ENCODE measurements around the gene LYPD6.

Gene LYPD6

DNA sequence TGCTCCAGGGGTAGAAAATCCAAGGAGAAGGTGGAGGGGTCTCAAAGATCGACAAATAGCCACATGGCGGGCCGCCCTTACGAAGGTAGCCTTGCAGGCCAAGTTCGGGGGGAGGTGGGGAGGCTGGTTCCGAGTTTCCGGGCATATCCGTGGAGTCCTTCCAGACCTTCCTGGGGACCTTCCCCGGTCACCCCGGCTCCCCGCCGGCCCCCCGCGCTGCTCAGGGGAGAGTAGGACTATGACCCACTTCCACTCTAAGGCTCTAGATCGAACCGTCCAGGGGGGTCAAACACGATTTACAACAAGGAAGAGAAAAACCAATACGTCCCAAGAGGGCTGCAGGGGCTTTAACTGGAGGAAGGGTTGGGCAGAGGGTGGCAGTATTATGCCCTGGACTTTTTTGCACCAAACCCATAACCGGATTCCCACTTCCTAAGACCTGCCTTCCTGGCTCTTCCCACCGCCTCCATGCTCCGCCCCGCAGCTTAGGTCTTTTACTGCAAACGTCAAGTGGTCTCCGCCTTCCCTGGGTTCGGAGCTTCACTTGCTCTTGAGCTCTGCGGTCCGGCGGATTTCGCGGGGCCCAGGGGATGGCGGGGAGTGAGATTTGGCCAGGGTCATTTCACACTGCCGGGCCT lies 779 bp upstream of the LYPD6 start (continued):
- TF ChIP-seq KLF9 (tag by site-specific recombination; IDR thresholded peaks at IDR 0.05; ENCODE audit: low read depth): no peak
- no peak for TF ChIP-seq ZNF777 (tag by site-specific recombination; IDR thresholded peaks at IDR 0.05; ENCODE audit: borderline replicate concordance)
- TF ChIP-seq ZNF692 (tag by site-specific recombination; IDR thresholded peaks at IDR 0.05): no peak
- TF ChIP-seq ZNF2 (tag by site-specific recombination; IDR thresholded peaks at IDR 0.05): 0 out of 2 replicates have a peak, but pooled peaks have one; percentile 61
- TF ChIP-seq SP2 (tag by site-specific recombination; IDR thresholded peaks at IDR 0.05): peak; percentile 73
- TF ChIP-seq, protein P1, sequence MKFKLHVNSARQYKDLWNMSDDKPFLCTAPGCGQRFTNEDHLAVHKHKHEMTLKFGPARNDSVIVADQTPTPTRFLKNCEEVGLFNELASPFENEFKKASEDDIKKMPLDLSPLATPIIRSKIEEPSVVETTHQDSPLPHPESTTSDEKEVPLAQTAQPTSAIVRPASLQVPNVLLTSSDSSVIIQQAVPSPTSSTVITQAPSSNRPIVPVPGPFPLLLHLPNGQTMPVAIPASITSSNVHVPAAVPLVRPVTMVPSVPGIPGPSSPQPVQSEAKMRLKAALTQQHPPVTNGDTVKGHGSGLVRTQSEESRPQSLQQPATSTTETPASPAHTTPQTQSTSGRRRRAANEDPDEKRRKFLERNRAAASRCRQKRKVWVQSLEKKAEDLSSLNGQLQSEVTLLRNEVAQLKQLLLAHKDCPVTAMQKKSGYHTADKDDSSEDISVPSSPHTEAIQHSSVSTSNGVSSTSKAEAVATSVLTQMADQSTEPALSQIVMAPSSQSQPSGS (tag by site-specific recombination; IDR thresholded peaks at IDR 0.05; ENCODE audit: low read depth): no peak
- TF ChIP-seq GLI4 (tag by site-specific recombination; IDR thresholded peaks at IDR 0.05): no peak
- no peak for TF ChIP-seq ZNF473 (tag by site-specific recombination; IDR thresholded peaks at IDR 0.05)
- peak; percentile 28; the same call in 1 of the 2 replicates for TF ChIP-seq CTCF (tag by site-specific recombination; IDR thresholded peaks at IDR 0.05)
- TF ChIP-seq ZNF785 (tag by site-specific recombination; IDR thresholded peaks at IDR 0.05): no peak
- TF ChIP-seq ZNF843 (tag by site-specific recombination; IDR thresholded peaks at IDR 0.05): no peak
- TF ChIP-seq ZNF274 (IDR thresholded peaks at IDR 0.05; ENCODE audit: low read length): no peak
- TF ChIP-seq ZNF274 (tag by site-specific recombination; IDR thresholded peaks at IDR 0.05; ENCODE audit: borderline replicate concordance): no peak
- no peak for TF ChIP-seq MZF1 (tag by site-specific recombination; IDR thresholded peaks at IDR 0.05; ENCODE audit: borderline replicate concordance)
- 0 out of 2 replicates have a peak, but pooled peaks have one; percentile 8 for TF ChIP-seq ZFHX2 (tag by site-specific recombination; conservative IDR thresholded peaks at IDR 0.05)
- 0 out of 2 replicates have a peak, but pooled peaks have one; percentile 16 for TF ChIP-seq ZNF629 (tag by site-specific recombination; IDR thresholded peaks at IDR 0.05)
- TF ChIP-seq ZNF19 (tag by site-specific recombination; IDR thresholded peaks at IDR 0.05; ENCODE audit: low read depth): no peak
- peak; percentile 95 for TF ChIP-seq ZNF341 (tag by site-specific recombination; IDR thresholded peaks at IDR 0.05; ENCODE audit: low read depth)

DNA sequence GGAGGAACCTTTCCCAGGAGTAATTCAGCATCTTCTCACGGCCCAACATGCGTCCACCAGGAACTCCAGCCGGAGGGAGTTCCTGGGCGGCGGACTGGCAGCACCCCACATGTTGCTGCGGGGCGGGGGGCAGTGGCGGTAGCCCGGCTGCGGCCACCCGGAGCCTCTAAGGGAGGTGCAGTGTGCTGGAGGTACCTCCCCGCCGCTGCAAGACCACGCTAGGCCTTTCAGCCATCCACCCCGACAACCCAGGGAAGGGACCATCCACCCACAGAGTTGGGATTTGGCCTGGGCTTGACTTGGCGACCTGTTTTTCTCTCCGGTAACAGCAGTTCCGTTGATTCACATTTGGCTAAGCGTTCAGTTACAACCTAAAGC lies 625 bp downstream of the LYPD6 start:
- H3K4me3 ChIP-seq (ENCODE audit: low read depth, low read length): peak overlapping the region; percentile 78
- H3K36me3 ChIP-seq (ENCODE audit: control insufficient read depth in 2 of 2, insufficient read depth in 1 of 2, low read length in 2 of 2): no peaks in the 10 kb centered on the region
- peaks cover 4% of the 10 kb centered on the region; the same call in 1 of the 2 replicates for H3K4me1 ChIP-seq (ENCODE audit: control insufficient read depth, insufficient read depth, low read length)
- POLR2A ChIA-PET: interaction anchor here (0.5 to 1.4 kb wide), 2 partner anchors 17 to 60 kb away, joined by 3 to 4 read pairs; no protein-coding TSS in a partner anchor
- CTCF ChIA-PET: interaction anchor here (0.5 to 3.2 kb wide), 5 partner anchors 23 to 314 kb away, joined by 3 to 8 read pairs (median 4); no protein-coding TSS in a partner anchor
- peak overlapping the region; percentile 94; the same call in 1 of the 2 replicates for H3K27ac ChIP-seq (ENCODE audit: extremely low read depth, low read depth, low read length)
- no peaks in the 10 kb centered on the region for H3K9me3 ChIP-seq (ENCODE audit: control insufficient read depth, insufficient read depth, low read depth, low read length)
- TF ChIP-seq ZNF324 (tag by site-specific recombination; IDR thresholded peaks at IDR 0.05): no peak
- TF ChIP-seq ZNF76 (tag by site-specific recombination; IDR thresholded peaks at IDR 0.05; ENCODE audit: borderline replicate concordance, low read depth): no peak
- no peak for TF ChIP-seq KLF1 (tag by site-specific recombination; IDR thresholded peaks at IDR 0.05)
- TF ChIP-seq, protein P2, sequence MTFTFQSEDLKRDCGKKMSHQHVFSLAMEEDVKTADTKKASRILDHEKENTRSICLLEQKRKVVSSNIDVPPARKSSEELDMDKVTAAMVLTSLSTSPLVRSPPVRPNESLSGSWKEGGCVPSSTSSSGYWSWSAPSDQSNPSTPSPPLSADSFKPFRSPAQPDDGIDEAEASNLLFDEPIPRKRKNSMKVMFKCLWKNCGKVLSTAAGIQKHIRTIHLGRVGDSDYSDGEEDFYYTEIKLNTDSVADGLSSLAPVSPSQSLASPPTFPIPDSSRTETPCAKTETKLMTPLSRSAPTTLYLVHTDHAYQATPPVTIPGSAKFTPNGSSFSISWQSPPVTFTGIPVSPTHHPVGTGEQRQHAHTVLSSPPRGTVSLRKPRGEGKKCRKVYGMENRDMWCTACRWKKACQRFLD (tag by site-specific recombination; IDR thresholded peaks at IDR 0.05): no peak
- no peak for TF ChIP-seq ZNF600 (tag by site-specific recombination; IDR thresholded peaks at IDR 0.05)
- no peak for TF ChIP-seq ZFP3 (tag by site-specific recombination; IDR thresholded peaks at IDR 0.05; ENCODE audit: low read depth)
- no peak for TF ChIP-seq ZNF585B (tag by site-specific recombination; IDR thresholded peaks at IDR 0.05)
- no peak for TF ChIP-seq KLF8 (tag by site-specific recombination; IDR thresholded peaks at IDR 0.05)
- TF ChIP-seq ZNF843 (tag by site-specific recombination; IDR thresholded peaks at IDR 0.05): 0 out of 2 replicates have a peak, but pooled peaks have one; percentile 7
- TF ChIP-seq ZNF514 (tag by site-specific recombination; IDR thresholded peaks at IDR 0.05): no peak
- TF ChIP-seq ZNF184 (tag by site-specific recombination; IDR thresholded peaks at IDR 0.05): no peak
- TF ChIP-seq ZFP69B (tag by site-specific recombination; IDR thresholded peaks at IDR 0.05): no peak
- TF ChIP-seq SCRT1 (tag by site-specific recombination; IDR thresholded peaks at IDR 0.05; ENCODE audit: borderline replicate concordance): peak; percentile 40; the same call in 1 of the 2 replicates
- peak; percentile 76; the same call in 1 of the 2 replicates for TF ChIP-seq ZNF341 (tag by site-specific recombination; IDR thresholded peaks at IDR 0.05; ENCODE audit: low read depth)
- TF ChIP-seq ZBTB20 (tag by site-specific recombination; IDR thresholded peaks at IDR 0.05): peak; percentile 65; the same call in 1 of the 2 replicates
